H7 (cell line): ENCODE results near the gene MAGI1. TPM values are rescaled to one million over a fixed set of nuclear protein-coding genes. Genes with fewer than 3 reads are reported as not detected.
"Not testable (repeated sequence)": the region's sequence is repeated elsewhere in the genome, so short reads cannot be mapped to it uniquely, and the experiment has no call there.

ENCODE experiments used
- DNase-seq: peaks from one replicate; pipeline ENCODE4 v3.0.0; 2012
- H3K27me3 ChIP-seq: 2 replicates; pipeline ENCODE4 v1.6.0; 2011; ENCODE audit warnings: mild to moderate bottlenecking, low read length; ENCODE audit not compliant: control insufficient read depth, insufficient read depth
- H3K36me3 ChIP-seq: replicated peaks from 2 replicates; pipeline ENCODE4 v1.5.1; 2011; ENCODE audit warnings: low read length; ENCODE audit not compliant: control insufficient read depth, insufficient read depth
- H3K4me3 ChIP-seq: 2 replicates; pipeline ENCODE4 v1.5.1; 2011; ENCODE audit warnings: low read depth, mild to moderate bottlenecking, control low read depth, low read length, moderate library complexity; ENCODE audit not compliant: insufficient read depth
- total RNA-seq: library from RNA; depleted of rRNA; stranded (reverse); fragments of >200 nt; shearing (Covaris generic); gene quantifications from 2 replicates; pipeline ENCODE4 v1.2.3, GENCODE V29; 2014

The MAGI1 gene
- total RNA-seq, 1 experiment from 2014 or later = 26.4 TPM

- peak; percentile 53 for DNase-seq
- not testable (repeated sequence) for H3K4me3 ChIP-seq
Measured at GRCh38 chr3:65891477-65891876, 147.2 kb downstream of the MAGI1 start.

GRCh38 chr3:65890328-65890727, 148.4 kb downstream of the MAGI1 start:
- H3K27me3 ChIP-seq = no peaks in the 10 kb centered on the region
- DNase-seq = no peak
- no peak overlapping the region for H3K4me3 ChIP-seq
- no peaks in the 10 kb centered on the region for H3K36me3 ChIP-seq

More at GRCh38 chr3:65891477-65891876, 147.2 kb downstream of the MAGI1 start:
- not testable (repeated sequence) for H3K27me3 ChIP-seq, H3K36me3 ChIP-seq

GRCh38 chr3:65889707-65890099, 149.0 kb downstream of the MAGI1 start:
- no peaks in the 10 kb centered on the region for H3K27me3 ChIP-seq
- no peaks in the 10 kb centered on the region for H3K36me3 ChIP-seq
- H3K4me3 ChIP-seq = no peak overlapping the region
- no peak for DNase-seq

GRCh38 chr3:65888980-65889706, 149.6 kb downstream of the MAGI1 start:
- no peaks in the 10 kb centered on the region for H3K36me3 ChIP-seq
- H3K27me3 ChIP-seq = no peaks in the 10 kb centered on the region
- no peak for DNase-seq
- H3K4me3 ChIP-seq = no peak overlapping the region

GRCh38 chr3:65888196-65888595, 150.5 kb downstream of the MAGI1 start:
- Histone ChIP-seq H3K36me3 (no peaks in the 10 kb centered on the region), H3K27me3 (no peaks in the 10 kb centered on the region), H3K4me3 (no peak overlapping the region)
- DNase-seq = no peak

GRCh38 chr3:65886391-65886790, 152.3 kb downstream of the MAGI1 start:
- H3K36me3 ChIP-seq = no peaks in the 10 kb centered on the region
- H3K27me3 ChIP-seq = no peaks in the 10 kb centered on the region
- no peak for DNase-seq

GRCh38 chr3:65884071-65884470, 154.6 kb downstream of the MAGI1 start:
- Histone ChIP-seq H3K4me3 (no peak overlapping the region), H3K27me3 (no peaks in the 10 kb centered on the region), H3K36me3 (no peaks in the 10 kb centered on the region)
- no peak for DNase-seq

More at GRCh38 chr3:65886391-65886790, 152.3 kb downstream of the MAGI1 start:
- no peak overlapping the region for H3K4me3 ChIP-seq

- H3K4me3 ChIP-seq = no peak overlapping the region
- no peak for DNase-seq
- H3K27me3 ChIP-seq = no peaks in the 10 kb centered on the region
- H3K36me3 ChIP-seq = no peaks in the 10 kb centered on the region
Measured at GRCh38 chr3:65883613-65884012, 155.1 kb downstream of the MAGI1 start.

GRCh38 chr3:65880350-65880749, 158.4 kb downstream of the MAGI1 start:
- H3K4me3 ChIP-seq = no peak overlapping the region

GRCh38 chr3:65879372-65879771, 159.3 kb downstream of the MAGI1 start:
- H3K27me3 ChIP-seq = no peaks in the 10 kb centered on the region
- DNase-seq = no peak
- no peaks in the 10 kb centered on the region for H3K36me3 ChIP-seq
- H3K4me3 ChIP-seq = no peak overlapping the region

More at GRCh38 chr3:65880350-65880749, 158.4 kb downstream of the MAGI1 start:
- no peaks in the 10 kb centered on the region for H3K27me3 ChIP-seq
- no peaks in the 10 kb centered on the region for H3K36me3 ChIP-seq
- DNase-seq = no peak

GRCh38 chr3:65878831-65879230, 159.9 kb downstream of the MAGI1 start:
- no peak for DNase-seq
- no peak overlapping the region for H3K4me3 ChIP-seq
- H3K27me3 ChIP-seq = no peaks in the 10 kb centered on the region

GRCh38 chr3:65877160-65877559, 161.6 kb downstream of the MAGI1 start:
- no peak for DNase-seq
- H3K4me3 ChIP-seq = no peak overlapping the region
- H3K36me3 ChIP-seq = no peaks in the 10 kb centered on the region
- no peaks in the 10 kb centered on the region for H3K27me3 ChIP-seq

More at GRCh38 chr3:65878831-65879230, 159.9 kb downstream of the MAGI1 start:
- H3K36me3 ChIP-seq = no peaks in the 10 kb centered on the region

GRCh38 chr3:65876028-65876420, 162.7 kb downstream of the MAGI1 start:
- H3K27me3 ChIP-seq = no peaks in the 10 kb centered on the region
- H3K4me3 ChIP-seq = no peak overlapping the region
- no peak for DNase-seq

GRCh38 chr3:65875393-65876027, 163.2 kb downstream of the MAGI1 start:
- Histone ChIP-seq H3K4me3 (no peak overlapping the region), H3K27me3 (no peaks in the 10 kb centered on the region), H3K36me3 (no peaks in the 10 kb centered on the region)
- no peak for DNase-seq

More at GRCh38 chr3:65876028-65876420, 162.7 kb downstream of the MAGI1 start:
- no peaks in the 10 kb centered on the region for H3K36me3 ChIP-seq

- Histone ChIP-seq H3K36me3 (no peaks in the 10 kb centered on the region), H3K27me3 (no peaks in the 10 kb centered on the region), H3K4me3 (no peak overlapping the region)
- DNase-seq = no peak
Measured at GRCh38 chr3:65873869-65874268, 164.8 kb downstream of the MAGI1 start.
